Stimulated activated CD8-positive, alpha-beta memory T cell treated with anti-CD3 and anti-CD28 coated beads, Interleukin-12 subunit alpha, Interleukin-12 subunit beta, amount 100 ng/mL, for 1 hour (primary cell): ENCODE measurements around the gene TOMM34.

Experiments used
- DNase-seq: peaks from one replicate; pipeline ENCODE4 v3.0.0-alpha.2; 2020; ENCODE audit warnings: low read depth

The TOMM34 gene, protein sequence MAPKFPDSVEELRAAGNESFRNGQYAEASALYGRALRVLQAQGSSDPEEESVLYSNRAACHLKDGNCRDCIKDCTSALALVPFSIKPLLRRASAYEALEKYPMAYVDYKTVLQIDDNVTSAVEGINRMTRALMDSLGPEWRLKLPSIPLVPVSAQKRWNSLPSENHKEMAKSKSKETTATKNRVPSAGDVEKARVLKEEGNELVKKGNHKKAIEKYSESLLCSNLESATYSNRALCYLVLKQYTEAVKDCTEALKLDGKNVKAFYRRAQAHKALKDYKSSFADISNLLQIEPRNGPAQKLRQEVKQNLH

DNA sequence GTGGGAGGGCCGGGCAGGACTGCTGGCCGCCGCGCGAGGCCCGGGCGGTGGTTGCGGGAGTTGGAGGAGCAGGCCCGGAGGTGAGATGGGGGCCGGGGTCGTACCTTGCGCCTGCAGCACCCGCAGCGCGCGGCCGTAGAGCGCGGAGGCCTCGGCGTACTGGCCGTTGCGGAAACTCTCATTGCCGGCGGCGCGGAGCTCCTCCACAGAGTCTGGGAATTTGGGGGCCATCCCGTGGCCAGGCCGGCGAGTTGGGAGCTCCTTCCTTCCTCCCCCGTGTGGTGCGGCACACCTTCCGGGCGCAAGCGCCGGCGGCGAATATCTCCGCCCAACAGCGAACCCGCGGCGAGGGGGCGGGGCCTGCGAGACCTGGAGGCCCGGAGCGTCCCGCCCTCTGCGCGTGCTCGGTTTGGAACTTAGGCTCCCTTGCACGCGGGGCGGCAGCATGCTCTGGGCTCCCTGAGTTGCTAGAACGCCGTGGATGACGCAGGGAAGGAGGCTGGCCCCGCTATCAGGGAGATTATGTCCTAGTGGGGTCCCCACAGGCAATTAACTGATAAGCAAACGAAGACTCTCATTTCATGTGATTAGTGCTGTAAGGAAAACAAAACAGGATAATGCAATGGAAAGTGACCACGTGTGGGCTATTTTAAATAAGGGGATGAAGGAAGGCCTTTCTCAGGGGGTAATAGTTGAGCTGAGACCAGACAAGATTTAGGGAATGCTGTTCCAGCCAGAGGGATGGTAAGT is at the start of gene TOMM34:
Gene TOMM34, minus strand, starts transcription at position 295 of the 750 bp plus-strand sequence. Its CDS starts 64 bp downstream, at position 231.
- DNase-seq: peak; percentile 92

DNA sequence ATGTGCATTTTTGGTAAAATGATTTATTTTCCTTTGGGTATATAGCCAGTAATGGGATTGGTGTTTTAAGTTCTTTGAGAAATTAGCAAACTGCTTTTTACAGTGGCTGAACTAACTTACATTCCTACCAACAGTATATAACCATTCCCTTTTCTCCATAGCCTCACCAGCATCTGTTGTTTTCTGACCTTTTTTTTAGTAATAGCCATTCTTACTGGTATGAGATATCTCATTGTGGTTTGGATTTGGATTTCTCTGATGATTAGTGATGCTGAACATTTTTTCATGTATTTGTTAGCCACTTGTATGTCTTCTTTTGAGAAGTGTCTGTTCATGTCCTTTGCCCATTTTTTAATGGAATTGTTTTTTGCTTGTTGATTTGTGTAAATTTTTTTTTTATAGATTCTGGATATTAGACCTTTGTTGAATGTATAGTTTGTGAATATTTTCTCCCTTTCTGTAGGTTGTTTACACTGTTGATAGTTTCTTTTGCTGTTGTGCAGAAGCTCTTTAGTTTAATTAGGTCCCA is 48.4 kb upstream of the TOMM34 start:
- no peak for DNase-seq

DNA sequence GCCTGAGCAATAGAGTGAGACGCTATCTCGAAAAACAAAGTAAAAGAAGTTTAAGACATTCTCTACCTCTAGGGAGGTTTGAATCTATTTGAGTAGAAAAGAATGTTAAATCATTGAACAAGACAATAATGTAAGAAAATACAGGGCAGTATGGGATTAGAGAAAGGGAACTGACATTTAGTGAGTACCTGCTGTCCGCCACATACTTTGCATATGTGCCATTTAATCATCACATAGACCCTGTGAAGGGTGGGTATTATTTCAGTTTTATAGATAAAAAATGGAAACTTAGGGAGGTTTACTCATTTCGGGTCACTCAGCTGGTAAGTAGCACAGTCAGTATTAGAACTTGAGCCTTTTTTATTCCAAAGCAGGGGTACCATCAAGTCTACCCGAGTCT is 37.5 kb upstream of the TOMM34 start:
- DNase-seq: no peak

DNA sequence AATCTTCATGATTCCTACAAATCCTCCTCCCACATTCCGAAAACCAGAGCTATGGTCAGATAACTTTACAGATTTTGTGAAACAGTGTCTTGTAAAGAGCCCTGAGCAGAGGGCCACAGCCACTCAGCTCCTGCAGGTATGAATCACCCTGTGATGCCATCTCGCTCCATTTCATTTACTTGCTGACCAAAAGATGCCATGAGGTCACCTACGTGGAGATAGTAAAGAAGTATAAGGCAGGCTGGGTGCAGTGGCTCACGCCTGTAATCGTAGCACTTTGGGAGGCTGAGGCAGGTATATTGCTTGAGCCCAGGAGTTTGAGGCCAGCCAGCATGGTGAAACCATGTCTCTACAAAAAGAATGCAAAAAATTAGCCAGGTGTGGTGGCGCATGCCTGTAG is 37.0 kb upstream of the TOMM34 start:
- no peak for DNase-seq

DNA sequence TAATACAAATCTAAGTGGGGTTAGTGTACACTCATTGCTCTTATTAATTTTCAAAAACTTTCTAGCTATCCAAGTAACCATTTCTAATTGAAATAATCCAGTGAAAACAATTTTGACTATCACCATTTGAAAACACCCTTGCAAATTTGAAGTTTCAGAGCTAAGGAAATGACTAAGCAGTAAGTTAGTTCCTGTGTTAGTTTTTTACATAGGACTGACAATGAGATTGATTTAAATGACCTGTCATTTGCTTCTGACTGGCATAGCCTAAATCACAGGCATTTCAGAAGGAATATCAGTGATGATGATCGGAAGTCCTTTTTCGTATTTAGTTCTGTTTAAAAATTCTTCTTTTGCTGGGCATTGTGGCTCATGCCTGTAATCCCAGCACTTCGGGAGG is 33.1 kb upstream of the TOMM34 start:
- DNase-seq: no peak

DNA sequence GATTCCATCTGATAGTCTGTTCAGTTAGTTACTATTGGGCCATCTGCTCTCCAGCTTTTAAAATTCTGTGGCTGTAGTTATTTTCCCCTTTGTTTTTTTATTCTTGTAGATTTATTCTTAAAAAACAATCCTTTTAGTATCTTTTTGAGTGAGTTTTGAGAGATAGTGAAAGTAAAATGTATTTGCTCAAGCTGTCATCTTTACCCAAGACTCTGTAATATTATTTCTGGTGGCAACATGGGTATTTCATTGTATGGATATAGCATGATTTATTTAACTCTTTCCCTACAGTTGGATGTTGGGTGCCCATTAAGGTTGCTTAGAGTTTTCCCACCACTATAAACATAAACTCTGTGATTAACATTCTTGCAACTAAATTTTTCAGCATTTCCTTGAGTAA is 30.8 kb upstream of the TOMM34 start:
- no peak for DNase-seq

DNA sequence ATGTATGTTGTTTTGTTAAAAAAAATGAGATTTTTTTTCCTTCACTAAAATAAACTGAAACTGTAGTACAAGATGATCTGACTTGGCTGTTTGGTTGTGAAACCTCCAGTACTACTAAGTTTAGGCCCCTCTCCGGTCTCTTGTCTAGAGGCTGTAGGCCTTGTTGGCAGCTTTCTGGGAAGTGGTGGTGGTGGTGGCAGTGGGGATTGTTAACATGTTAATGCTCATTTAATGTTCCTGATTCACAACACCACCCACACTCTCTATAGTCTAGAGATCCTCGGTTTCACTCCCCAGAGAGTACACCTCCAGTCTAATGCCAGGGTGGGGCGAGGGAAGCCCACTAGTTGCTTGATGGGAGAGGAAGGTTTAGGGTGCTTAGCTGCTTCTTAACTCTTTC is 30.2 kb upstream of the TOMM34 start:
- DNase-seq: no peak

DNA sequence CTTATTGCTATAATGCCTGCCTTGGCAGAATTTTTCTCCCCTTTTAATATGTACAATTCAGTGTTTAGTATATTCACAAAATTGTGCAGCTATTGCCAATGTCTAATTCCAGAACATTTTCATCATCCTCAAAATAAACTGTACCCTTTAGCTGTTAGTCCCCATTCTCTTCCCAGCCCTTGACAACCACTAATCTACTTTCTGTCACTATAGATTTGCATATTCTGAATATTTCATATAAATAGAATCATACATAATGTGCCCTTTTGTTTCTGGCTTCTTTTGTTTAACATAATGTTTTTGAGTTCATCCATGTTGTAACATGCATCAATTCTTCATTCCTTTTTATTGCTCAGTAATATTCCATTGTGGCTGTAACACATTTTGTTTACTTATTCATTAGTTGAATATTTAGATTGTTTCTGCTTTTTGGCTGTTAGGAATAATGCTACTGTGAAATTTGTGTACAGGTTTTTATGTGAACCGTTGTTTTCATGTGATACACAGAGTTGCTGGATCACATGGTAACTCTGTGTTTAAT is 28.5 kb upstream of the TOMM34 start:
- DNase-seq: no peak

DNA sequence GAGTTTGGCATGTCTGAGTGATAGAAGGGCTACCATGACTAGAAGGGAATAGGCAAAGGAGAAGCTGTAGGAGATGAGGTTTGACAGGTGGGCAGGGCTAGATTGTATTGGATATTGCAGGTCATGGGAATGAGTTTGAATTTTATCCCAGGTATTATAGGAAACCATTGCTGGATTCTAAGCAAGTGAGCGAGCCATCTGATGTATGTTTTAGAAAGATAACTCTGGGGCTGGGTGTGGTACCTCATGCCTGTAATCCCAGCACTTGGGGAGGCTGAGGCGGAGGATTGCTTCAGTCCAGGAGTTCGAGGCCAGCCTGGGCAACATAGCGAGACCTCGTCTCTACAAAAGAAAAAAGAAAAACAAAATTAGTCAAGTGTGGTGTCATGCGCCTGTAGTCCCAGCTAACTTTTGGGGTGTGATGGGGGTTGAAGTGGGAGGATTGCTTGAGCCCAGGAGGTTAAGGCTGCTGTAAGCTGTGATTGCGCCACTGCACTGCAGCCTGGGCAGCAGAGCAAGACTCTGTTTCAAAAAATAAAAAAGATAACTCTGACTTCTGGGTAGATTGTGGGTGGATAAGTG is 23.0 kb upstream of the TOMM34 start:
- no peak for DNase-seq

DNA sequence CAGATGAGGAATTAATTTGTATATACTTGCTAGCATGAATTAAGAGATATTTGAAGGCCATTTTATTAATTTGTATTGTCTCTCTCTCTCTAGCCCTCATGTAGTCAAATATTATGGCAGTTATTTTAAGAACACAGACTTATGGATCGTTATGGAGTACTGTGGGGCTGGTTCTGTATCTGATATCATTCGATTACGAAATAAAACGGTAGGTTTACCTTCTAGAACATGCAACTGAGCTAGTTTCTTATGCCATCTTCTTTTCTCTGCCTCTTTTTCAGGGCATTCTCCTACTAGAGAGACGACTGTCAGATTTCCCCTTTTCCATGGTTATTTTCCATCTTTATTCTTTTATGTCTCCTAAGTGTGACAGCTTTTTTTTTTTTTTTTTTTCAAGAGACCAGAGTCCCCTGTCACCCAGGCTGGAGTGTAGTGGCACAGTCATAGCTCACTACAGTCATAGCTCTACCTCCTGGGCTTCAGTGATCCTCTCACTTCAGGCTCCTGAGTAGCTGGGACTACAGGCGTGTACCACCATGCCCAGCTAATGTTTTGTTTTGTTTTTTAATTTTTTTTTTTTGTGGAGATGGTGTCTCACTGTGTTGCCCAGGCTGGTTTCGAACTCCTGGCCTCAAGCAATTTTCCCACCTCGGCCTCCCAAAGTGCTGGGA is 21.7 kb upstream of the TOMM34 start:
- DNase-seq: no peak

DNA sequence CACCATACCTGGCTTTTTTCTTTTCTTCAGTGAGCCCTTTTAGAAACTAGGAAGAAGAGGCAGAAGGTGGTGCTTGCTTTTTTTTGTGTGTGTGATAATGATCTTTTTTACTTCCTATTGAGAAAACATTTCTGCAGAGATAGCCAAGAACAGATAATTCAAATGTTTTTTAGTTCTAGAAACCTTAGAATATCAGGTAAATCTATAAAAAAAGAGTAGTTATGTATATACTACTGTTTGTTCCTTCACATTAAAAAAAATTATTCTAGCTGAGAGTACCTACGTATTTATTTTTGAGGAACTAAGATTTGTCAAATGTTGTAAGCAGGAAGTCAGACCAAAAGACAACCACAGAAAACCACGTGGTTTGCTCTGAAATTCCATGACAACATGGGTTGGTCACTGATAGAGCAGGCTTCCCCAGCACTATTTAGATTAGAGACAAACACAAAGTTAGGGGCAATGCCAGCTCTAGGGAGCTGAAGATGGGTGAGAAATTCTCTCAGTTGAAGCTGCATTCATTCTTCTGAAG is 19.0 kb upstream of the TOMM34 start:
- peak; percentile 57 for DNase-seq

DNA sequence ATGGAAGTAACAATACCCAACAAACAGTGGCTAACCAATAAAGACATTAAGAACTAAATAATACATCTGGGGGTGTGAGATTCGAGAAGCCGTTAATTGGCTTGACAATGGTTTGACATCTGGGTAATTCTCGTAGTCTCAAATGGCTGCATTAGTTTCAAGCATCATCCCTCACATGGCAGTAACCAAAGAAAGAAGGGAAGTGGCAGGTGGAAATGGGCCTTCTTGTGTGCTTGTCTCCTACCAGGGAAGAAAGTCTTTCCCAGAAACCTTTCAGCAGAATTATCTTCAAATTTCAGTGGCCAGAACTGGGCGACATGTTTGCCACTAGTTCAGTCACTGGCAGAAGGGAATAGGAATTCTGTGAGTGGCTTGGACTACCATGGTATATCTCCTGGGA is 16.5 kb upstream of the TOMM34 start:
- DNase-seq: no peak

DNA sequence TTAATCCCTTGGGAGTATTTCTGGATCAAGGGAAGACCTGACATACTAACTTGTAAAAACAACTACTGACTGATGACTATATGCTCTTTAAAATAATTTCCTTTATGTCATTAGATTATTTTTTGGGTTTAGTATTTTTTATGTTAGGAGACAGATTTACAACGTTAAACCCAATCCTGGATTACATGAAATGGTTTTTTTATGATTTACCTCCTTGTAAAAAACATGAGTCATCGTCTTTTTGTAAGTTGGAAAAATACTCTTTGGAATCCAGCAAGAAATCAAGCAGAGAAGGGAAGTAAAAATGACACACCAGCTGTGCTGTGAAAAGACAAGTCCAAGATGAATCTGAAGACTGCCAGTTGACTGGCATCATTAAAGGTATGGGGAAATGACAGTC is 12.9 kb upstream of the TOMM34 start:
- DNase-seq: no peak

DNA sequence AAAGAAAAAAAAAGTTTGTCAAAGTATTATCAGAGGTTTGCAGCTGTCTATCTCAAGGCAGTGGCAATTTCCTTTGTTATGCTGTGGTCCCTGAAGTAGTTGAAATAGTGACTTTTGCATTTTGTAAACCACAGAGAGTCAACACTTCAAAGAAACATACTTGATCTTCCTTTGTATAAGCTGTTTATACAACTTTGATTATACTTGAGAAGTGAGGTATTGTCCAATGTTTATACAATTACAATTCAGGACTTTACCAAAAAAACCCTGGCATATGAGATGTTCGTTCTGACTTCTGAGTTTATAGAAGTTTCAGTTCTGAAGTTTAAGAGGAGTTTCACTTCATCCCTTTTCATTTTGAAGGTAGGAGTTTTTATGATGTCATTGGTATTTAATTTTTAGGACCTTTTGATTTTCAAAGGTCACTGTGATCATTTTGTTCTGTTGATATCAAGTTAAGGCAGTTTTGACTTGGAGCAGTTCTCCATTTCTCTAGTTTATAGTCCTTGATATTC is 10.1 kb upstream of the TOMM34 start:
- no peak for DNase-seq

DNA sequence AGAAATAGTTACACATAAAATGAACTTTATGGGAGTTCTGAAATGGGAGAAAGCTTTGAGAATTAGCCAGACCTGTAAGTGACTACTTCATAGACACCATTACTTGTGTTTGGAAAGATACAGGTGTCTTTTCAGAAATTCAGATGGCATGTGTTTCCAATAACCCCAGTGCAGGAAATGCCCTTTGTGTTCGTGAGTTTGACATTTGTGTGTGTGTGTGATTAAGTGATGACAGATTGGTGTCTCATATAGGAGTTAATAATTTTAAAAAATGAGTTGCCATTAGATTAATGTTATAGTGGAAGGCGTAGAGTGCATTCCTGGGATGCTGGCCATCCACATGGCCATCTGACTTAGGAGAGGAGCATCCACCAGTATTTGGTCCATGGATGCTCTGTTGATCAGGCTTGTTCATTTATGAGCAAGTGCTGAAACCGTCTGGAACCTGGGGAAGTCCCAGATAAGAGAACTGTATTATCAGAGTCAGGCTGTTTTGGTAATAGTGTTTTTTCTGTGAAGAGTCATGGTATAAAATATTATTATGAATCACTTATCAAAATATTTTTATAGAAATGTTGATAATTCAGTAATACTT is 9.2 kb upstream of the TOMM34 start:
- DNase-seq: no peak

DNA sequence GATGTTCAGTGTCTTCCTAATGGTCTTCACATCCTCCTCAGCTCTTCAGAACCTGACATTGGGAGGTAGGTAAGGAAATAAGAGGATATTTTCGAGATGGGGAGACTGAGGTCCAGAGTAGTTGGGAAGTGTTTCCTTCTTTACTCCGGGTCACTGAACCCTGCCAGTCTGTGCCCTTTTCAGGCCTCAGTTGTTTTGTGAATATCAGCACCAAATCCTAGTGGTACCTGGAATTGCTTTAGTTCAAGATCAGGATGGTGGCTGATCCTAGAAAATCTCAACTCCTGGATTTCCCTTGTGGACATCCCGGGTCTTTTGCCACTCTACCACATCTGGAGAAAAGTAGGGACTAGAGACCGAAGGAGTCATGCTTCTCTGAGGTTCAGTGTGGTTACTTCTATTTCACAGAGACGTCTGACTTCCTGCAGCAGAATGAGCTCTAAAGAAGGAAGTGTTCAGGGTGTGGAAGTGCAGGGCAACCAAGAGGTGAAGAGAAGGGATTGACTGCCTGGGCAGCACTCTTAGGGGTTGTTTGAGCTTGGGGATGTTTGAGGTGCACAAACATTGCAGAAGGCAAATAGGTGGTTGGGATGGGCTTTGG is 7.1 kb upstream of the TOMM34 start:
- DNase-seq: no peak

DNA sequence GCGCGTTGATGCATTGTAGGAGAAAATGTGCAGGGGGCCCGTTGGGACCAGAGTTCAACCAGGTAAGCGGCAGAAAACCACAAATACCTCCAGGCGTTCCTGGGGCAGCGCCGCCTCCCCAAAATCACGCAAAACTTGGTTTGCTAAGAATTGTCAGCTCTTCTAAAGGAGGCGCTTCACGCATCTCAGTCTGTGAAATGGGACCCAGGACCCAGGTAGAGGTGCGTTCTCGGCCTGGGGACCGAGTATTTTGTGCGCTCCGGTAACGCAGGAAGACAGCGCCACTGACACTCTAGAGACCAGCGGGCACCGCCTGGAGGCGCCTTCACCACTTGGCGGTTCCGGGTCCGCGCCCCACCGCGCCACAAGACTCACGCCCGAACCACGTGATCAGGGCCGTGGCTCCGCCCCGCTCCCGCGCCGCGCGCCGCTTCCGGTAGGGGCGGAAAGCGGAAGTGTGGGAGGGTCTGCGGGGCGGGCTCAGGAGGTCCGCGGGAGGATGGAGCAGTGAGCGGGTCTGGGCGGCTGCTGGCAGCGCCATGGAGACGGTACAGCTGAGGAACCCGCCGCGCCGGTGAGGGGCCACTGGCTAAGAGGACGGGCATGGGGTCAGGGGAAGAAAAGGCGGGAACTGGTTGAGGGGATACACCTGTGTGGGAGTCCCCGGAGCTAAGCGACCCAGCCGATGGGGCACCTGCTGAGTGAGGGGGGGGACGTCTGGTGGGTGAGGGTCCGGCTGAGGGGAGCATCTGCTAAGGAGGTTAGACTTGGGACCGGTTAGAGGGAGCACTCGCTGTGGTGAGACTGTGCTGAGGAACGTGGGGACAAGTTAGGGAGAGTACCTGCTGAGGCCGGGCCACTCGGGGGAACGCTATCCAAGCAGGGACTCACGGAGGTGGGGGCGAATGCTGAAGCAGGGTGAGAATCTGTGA is 6.1 kb upstream of the TOMM34 start, which contains the start of gene STK4:
Gene STK4, plus strand, starts transcription at position 483 of the 932 bp plus-strand sequence. Its CDS starts 57 bp downstream, at position 540.
- peak; percentile 92 for DNase-seq

DNA sequence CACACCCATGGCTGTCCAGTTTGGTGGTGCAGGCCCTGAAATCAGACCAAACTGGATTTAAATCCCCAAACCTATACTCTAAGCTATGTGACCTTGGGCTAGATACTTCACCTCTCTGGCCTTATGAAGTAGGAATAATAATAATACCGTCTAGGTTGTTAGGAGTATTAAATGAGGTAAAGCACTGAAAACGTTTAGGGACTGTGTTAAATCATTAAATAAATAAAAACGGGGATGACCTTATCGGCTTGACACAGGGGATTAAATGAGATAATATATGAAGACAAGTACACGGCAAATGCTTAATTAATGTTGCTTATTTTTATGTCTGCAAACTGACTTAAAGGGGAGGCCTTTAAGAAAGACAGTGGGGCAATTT is 5.4 kb upstream of the TOMM34 start:
- DNase-seq: no peak

DNA sequence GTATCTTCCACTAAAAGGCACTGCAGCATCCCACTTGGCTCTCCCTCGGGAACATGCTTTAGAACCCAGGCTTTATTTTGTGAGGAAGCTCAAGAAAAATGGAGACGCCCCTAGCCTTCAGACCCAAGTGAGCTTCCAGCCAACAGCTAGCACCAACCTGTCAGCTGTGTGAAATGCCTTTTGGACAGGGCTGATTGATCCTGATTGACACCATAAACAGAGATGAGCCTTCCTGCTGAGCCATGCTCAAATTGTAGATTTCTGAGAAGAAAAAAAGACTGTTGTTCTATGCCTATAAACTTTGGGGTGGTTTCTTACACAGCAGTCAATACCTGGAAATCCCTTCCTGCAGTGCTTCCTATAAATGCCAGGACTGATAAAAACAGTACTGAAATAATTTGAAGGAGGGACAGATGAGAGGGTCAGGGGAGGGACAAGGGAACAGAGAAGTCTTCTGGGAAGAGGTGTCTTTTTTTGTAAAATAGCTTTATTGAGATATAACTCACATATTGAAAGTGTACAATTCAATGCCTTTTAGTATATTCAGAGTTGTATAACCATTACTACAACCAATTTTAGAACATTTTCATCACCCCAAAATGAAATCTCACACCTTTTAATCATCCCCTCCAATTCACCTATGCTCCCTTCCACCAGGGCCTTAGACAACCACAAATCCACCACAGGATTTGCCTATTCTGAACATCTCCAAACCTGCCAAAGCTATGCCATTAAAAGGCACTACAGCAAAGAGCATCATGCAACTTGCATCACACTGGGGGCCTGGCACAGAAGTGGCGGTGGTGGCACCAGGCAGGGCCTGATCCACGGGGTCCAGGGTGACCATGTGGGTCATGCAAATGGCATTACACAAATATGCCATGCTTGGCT is 3.4 kb upstream of the TOMM34 start:
- DNase-seq: no peak
